HUDEP-2 (cell line): ENCODE results near the gene RTN4IP1.
"Not testable (repeated sequence)": the region's sequence is repeated elsewhere in the genome, so short reads cannot be mapped to it uniquely, and the experiment has no call there.

ENCODE experiments used
- DNase-seq, 76 experiments: peaks; one replicate each; lab custom pipeline; 2025; ENCODE audit not compliant: unreplicated experiment in 76 of 76; lab: John Stamatoyannopoulos, UW

The RTN4IP1 gene

DNA sequence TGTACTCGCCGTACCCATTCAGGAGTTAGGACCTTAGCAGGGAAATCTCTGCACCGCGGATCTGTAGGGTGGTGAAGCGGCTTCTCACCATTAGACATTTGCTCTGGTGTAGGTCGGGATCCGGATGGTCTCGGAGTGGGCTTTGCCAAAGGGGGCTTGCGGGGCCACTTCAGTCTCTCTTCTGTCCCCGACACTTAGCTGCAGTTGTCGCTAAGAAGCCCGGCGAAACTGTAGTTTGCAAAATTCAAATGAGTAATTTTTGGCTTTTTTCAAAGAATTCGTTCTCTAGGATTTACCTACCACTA lies 513 bp upstream of the RTN4IP1 start:
- no peak for DNase-seq

DNA sequence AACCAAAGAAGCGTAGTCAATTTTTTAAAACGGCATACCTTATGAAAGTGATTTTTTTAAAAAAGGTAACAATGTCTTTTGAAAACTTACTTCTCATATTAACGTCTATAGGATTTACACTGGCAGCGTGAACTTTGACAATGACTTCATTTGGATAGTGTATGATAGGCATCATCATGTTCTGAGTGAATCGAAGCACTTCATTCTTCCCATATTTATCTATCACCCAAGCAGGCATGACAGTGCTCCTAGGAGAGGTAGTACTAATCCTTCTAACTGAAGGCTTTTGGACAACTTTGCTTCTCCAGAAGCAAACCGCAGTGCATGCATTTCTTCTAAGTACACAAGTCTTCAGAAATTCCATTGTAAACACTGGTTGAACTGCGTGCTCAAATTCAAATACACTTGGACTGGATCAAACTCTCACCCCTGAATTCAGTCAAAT lies 618 bp downstream of the RTN4IP1 start:
- DNase-seq: peak in 6 of 76 experiments; percentile 11 to 62 (median 23)

DNA sequence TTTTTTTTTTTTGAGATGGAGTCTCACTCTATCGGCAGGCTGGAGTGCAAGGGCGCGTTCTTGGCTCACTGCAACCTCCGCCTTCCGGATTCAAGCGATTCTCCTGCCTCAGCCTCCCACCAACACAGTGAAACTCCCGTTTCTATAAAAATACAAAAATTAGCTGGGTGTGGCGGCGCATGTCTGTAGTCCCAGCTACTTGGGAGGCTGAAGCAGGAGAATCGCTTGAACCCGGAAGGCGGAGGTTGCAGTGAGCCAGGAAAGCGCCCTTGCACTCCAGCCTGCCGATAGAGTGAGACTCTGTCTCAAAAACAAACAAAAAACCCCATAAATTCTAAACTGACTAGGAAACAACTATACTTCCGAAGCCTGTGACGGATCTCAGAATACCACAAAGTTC lies 1.5 kb downstream of the RTN4IP1 start:
- DNase-seq: not testable (repeated sequence)

DNA sequence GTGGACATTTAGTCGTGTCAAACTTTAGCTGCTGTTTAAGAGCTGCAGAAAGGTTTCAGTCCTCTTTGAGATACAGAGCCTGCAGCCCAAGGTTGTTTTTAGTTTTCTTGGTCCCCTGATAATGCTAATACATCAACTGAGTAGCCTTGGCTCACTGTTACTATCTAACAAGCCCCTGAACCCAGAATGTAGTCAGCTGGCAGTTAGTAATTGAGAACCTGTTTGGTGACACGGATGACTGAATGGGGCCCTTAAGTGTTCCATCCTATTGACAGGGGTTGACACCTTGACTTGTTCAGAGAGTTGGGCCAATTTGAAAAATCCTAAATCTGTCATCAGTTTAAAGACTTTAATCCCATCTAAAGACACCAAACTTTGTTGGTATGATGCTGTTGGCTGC lies 2.8 kb downstream of the RTN4IP1 start:
- no peak for DNase-seq

DNA sequence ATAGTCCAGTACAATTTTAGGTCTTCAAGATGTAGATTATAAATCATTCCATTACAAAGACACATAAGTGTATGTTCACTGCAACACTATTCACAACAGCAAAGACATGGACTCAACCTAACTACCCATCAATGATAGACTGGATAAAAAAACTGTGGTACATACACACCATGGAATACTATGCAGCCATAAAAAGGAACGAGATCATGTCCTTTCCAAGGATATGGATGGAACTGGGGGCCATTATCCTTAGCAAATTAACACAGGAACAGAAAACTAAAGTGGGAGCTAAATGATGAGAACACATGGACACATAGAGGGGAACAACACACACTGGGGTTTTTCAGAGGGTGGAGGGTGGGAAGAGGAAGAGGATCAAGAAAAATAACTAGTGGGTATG lies 6.3 kb downstream of the RTN4IP1 start:
- DNase-seq: no peak

DNA sequence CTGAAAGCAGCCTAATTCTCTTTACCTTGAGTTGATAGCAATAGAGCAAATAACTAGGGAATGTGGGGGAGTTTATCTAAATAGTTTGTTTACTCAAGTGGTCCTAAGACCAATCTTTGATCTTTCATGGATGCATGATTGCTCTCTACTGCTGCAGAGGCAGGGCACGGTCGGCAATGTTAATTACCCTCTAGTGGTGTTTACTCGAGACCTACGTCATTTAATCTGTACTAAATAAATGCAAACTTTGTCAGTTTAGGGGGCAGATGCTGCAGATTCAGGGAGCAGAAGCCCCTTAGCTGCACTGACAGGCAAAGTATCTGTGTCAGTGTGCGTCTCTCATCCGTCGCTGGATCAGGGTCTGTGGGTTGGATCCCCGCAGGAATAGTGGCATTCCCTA lies 6.9 kb downstream of the RTN4IP1 start:
- no peak for DNase-seq

DNA sequence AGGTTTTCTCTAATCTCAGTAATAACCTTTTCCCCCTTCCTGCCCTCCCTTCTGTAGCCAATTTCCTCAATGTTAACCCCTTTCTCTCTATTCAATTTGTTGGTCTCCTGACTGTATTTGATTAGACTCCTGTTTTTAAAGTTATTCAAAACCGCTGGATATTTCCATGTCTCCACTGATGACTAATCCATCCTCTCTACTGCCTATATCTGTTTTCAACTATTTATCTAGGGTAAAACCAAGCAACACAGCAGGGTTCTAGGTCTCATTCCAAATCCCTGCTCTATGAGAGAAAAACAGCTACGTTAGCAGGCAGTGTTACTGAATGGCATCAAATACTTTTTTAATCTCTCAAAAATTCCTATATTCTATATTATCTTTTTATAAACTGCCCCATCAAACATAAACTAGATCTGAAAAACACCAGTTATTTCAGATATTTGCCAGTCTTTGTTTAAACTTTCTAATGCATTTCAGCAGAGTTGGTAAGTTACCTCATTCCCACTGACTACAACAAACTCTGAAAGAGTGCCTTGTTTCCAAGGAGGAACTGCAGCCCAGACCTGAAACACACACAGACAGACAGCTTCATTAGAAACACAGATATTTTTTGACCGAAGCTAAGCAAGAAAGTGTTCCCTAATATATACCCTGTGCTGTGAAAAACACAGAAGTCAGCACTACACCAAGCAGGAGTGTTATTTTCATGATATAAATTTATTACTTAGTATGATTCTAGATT lies 8.2 kb downstream of the RTN4IP1 start:
- no peak for DNase-seq

DNA sequence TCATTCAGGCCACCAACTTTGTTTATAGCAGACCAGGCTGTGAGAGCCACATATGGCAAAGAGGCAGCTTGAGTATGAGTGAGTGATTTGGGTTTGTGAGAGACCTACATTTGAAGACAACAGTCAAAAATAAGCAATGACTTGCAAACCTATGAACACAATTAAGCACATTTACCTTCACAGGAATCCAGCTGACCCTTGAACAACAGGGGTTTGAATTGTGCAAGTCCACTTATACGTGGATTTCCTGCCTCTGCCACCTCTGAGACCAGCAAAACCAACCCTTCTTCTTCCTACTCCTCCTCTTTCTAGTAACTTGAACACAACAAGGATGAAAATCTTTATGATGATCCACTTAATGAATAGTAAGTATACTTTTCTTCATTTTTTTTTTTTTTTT lies 10.1 kb downstream of the RTN4IP1 start:
- DNase-seq: no peak

DNA sequence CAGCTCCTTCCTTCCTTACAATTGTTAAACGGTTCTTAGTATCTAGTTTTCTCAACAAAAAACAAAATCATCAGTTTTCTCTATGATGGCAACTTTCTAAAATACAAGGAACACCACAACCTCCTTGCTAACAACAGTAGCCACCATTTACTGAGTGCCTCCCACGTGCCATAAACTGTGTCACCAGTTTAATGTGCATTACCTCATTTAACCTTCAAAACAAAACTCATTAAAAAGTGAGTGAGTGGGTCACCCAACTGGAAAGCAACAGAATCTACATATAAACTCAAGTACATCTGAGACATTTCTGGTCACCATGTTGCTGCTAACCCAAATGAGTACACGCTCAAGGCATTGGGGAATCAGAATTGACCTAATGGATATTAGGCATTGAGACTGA lies 11.0 kb downstream of the RTN4IP1 start:
- no peak for DNase-seq

DNA sequence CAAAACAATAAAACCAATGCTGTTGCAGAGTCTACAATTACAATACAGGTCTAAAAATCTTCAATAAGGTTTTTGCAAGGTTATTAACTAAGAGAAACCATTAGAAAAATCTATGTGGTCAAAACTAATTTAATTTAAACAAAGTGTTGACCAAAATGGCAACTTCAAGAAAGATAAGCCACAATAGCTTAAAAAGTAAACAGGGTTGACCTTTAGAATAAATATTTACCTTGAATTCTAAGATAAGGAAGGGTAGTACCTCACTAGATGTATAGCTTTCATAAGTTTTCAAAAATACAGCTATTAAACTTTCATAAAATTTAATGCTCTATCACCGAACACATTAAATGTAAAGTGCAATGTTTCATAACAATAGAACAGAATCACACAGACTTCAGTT lies 11.4 kb downstream of the RTN4IP1 start:
- DNase-seq: no peak

DNA sequence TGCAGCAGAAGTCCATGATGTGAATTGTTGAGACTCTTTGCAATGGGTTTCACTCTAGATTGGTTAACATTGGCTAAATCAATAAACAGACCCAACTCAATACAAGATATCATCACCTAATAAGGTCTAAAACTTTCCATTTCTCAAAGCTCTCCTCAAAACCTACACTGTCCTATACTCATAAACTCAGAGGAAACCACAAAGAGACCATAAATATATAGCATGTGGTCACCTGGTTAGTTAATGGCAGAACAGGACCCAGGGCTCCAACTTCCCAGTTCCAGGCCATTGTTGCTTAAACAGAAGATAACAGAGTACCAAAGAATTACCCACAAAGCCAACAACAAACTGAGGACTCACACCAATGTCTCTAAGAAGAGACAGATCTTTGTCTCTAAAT lies 12.0 kb downstream of the RTN4IP1 start:
- DNase-seq: no peak

DNA sequence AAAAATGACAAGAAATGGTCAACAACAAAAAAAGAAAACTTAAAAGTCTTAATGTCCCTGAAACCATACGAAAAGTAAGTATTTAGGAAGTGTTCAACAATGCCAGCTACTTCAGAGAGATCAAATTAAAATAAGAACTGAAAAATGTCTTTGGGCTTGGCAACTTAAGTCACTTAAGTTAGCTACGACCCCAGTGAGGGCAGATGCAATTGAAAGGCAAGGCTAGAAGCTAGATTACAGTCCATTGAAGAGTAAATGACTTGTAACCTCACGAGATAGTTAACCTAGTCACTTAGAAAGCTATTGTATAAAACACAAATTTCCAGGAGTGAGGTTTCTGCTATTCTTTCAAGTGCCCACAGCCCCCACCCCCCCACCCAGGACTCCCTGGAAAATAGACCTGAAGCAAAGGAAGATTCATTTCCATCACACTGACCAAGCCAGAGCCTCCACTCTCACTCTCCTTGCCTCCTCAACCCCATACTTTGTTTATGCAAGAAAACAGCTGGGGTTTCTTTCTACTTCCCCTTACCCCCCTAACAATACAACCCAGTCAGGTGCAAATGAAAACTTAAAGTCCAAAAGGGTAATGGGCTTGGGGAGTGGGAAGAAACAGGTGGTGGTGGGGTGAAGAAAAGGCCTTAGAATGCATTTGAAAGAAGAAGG lies 14.6 kb downstream of the RTN4IP1 start:
- no peak for DNase-seq

DNA sequence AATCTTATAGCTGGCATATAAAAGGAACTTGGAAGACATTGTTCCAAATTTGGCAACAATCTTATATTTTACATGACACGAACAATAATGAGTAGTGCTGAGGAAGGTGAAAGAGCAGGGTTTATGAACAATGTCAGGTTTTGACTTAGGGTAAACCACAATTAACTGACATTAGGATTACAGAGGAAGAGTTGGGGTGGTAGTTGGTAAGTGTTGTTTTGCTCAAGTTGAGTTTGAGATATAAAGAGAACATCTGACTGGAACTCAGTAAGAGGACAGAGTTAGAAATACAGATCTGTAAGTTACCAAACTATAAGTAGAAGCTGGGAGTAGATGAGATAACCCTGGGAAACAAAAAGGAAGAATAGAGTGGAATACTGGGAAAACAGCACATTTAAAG lies 15.1 kb downstream of the RTN4IP1 start:
- no peak for DNase-seq

DNA sequence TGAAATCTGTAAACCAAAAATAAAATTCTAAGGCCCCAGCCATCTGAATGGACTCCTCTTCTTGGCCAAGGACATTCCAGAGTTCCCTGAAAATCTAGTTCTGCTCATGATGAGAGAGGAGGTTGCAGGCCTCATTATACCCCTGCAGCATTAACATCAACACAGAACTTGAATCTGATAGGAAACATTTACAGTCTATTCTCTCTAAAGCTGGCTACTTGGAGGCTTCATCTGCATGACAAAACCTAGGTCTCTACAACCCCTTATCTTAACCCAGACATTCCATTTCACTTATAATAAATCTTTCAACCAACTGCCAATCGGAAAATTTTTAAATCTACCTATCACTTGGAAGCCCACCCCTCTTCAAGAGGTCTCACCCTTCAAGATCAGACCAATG lies 15.7 kb downstream of the RTN4IP1 start:
- no peak for DNase-seq

DNA sequence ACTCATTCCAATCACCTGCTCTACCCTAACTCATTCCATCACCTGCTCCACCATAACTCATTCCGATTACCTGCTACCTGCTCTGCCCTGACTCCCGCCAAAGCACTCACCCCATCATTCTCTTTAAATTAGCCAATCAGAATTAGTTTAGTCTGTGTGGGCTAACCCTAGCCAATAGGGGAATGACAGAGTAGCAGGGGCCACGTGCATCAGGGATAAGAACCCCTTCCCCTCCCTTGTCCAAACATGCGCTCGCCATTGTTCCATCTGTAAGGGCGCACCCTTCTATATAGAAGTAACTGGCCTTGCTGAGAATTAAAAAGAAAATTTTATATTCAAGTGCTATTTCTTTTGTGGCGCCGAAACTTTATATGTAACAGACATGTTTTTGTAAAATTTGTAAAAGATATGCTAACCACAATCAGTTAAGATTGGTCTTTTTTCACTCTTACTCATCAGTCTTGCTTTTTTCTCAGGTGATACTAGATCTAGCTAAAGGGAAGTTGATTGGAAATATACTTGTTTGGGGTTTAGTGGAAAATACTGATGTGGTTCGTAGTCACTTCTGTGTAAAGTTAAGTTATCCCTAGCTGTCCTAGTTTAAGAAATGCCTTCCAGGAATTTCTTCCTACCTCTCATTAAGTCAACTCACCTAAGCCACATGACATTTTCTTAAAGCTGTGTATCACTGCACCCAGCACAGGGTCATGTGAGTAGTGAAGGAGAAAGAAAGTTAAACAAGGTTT lies 16.5 kb downstream of the RTN4IP1 start:
- DNase-seq: no peak

DNA sequence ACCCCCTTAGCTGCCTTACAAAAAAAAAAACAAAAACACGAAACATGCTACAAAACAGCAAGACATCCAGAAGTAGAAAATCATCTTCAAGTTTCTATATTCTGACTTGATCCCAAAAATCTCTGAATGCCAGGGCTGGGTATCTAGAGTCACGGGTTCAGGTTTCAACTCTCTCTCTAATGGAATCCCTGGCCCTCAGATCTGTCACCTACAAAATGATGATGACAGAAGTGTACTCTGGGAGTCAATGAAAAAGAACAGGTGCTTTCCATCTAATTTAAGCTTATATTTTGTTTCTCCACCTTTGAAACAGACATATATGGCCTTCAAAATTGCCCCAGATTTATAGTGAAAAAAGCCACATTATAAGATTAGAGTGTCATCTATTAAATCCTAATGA lies 18.3 kb downstream of the RTN4IP1 start:
- DNase-seq: no peak

DNA sequence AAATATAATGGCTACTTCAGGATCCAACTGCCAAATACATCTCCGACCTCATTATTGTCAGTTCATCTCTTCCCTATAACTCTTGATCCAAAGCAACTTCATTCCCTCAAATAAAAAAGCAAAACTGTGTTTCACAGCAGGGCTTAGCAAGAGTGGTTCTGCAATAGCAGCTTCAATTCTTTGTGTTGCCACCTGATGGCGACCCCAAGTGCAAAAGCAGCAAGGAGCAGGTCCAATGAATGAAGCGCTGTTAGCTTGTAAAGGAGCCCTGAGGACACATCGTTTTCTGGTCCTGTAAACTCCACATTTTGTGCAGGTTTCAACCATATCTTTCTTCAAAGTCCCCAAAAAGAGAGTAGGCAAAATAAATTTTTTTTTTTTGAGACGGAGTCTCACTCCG lies 19.6 kb downstream of the RTN4IP1 start:
- DNase-seq: peak in 17 of 76 experiments; percentile 3 to 40 (median 20)

DNA sequence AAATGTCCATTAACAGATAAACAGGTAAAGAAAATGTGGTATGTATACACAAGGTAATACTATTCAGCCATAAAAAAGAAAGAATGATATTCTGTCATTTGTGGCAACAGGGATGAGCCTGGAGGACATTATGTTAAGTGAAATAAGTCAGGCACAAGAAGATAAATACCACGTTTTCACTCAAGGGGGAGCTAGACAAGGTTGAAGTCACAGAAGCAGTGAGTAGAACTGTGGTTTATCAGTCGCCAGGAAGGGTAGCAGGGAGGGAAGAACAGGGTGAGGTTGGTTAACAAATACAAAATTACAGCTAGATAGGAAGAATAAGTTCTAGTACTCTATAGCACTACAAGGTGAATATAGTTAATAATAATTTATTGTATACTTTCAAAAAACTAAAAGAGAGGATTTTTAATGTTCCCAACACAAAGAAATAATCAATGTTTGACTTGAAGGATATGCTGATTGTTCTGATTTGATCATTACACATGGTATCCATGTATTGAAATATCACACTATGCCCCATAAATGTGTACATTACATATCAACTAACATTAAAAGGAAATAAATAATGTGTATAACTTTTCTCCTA lies 21.1 kb downstream of the RTN4IP1 start:
- peak in 43 of 76 experiments; percentile 3 to 83 (median 55) for DNase-seq

DNA sequence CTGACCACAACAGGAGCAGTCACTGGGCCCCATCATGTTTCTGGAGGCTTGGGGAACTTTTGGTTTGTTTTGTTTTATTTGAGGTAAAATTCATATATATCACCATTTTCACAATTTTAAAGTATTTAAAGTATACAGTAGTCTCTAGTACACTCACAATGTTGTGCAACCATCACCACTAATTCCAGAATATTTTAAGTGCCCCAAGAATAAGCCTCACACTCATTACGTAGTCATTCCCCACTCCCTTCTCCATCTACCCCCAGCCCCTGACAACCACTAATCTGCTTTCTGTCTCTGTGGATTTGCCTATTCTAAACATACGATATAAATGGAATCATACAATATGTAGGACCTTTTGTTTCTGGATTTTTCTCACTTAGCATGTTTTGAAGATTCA lies 29.0 kb downstream of the RTN4IP1 start:
- DNase-seq: no peak

DNA sequence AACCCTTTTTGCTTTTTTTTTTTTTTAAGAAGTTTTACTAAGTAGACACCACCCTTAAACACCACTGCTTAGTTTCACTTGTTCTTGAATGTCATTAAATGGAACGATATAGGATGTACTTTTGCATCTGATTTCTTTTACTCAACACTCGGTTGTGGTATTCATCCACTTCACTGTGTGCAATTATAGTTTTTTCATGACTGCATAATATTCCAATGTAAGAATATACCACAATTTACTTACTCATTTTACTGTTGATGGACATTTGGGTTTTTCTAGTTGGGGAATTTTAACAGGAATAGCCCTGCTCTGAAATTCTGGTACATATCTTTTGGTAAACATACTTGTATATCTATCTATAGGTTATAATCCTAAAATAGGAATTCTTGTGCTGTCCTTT lies 29.9 kb downstream of the RTN4IP1 start:
- no peak for DNase-seq

DNA sequence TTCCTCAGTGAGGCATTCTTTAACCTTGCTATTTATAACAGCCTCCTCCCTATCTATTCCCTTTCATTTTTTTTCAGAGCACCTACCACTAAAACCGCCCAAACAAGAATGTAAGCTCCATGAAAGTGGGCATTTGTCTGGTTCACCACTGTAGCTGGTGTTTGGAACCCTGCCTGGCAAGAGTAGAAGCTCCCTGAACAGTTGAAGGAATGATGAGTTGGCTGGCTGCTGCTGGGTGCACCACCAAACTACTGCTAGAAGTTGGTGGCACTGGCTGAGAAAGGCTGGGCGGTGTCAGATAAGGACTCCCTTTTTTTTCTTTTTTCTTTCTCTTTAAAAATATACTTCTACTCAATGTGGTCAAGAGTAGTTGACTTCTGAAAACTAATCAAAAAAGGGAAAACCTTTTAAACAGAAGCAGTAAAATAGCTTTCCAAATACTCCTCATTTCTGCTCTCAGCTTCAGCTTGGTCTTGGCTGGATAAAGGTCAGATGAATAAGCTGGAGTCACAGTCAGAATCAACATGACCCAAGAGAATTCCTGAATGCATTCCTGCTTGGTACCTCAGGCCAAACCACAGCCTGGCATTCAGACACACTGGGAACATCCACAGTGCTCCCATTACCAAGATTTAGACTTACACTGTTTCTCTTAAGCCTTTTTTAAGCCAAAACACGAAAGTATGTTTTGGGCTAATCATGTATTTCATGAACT lies 38.0 kb downstream of the RTN4IP1 start:
- peak in 6 of 76 experiments; percentile 3 to 21 (median 14) for DNase-seq
